ENCODE measurements around the gene PCDHA9.

PCDHA9 gene

DNA sequence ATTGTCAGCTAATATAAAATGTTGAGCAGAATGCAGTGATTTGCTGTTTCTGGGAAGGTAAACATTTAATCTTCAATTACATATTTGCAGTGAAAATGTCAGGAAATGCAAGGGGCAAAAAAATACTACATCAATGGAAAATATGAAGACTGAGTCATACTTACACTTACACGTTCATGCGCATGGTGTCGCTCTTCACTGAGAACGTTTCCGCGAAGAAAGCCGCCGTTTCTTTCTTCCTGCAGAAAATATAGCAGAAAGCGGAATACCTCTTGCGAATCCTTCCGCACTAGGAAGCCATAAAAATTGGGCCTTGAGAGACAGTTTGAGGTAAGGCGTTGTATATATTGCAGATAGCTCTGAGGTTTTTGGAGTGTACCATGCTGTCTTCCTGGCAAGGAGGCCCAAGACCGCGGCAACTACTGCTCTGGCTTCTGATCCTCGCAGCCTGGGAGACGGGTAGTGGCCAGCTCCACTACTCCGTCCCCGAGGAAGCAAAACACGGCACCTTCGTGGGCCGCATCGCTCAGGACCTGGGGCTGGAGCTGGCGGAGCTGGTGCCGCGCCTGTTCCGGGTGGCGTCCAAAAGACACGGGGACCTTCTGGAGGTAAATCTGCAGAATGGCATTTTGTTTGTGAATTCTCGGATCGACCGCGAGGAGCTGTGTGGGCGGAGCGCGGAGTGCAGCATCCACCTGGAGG is 33.9 kb downstream of the PCDHA9 start, which contains the start of gene PCDHA13:
TSS of gene PCDHA13 (plus strand) at position 236 of the 702 bp plus-strand sequence. CDS start at position 381, 145 bp downstream.
- DNase-seq (ENCODE audit: low read depth) = no peak

DNA sequence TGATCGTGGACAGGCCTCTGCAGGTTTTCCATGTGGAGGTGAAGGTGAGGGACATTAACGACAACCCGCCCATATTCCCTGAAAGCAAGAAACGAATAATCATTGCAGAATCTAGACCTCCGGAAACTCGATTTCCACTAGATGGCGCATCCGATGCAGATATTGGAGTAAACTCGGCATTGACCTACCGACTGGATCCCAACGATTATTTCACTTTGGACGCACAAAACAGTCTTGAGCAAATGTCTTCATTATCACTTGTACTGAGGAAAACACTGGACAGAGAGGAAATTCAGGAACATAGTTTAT is 34.4 kb downstream of the PCDHA9 start:
- DNase-seq (ENCODE audit: low read depth) = no peak

DNA sequence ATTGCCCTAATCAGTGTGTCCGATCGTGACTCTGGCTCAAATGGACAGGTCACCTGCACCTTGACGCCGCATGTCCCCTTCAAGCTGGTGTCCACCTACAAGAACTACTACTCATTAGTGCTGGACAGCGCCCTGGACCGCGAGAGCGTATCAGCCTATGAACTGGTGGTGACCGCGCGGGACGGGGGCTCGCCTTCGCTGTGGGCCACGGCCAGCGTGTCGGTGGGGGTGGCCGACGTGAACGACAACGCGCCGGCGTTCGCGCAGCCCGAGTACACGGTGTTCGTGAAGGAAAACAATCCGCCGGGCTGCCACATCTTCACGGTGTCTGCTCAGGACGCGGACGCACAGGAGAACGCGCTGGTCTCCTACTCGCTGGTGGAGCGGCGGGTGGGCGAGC is 35.2 kb downstream of the PCDHA9 start:
- no peak for DNase-seq (ENCODE audit: low read depth)

DNA sequence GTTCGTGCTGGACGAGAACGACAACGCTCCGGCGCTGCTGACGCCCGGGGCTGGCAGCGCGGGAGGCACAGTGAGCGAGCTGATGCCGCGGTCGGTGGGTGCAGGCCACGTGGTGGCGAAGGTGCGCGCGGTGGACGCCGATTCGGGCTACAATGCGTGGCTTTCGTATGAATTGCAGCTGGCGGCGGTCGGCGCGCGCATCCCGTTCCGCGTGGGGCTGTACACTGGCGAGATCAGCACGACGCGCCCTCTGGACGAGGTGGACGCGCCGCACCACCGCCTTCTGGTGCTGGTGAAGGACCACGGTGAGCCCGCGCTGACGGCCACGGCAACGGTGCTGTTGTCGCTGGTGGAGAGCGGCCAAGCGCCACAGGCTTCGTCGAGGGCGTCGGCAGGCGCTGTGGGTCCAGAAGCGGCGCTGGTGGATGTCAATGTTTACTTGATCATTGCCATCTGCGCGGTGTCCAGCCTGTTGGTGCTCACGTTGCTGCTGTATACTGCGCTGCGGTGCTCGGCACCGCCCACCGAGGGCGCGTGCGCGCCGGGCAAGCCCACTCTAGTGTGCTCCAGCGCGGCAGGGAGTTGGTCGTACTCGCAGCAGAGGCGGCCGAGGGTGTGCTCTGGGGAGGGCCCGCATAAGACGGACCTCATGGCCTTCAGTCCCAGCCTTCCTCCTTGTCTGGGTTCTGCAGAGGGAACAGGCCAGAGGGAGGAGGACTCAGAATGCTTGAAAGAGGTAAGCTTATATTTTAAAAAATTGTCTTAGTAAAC is 35.9 kb downstream of the PCDHA9 start:
- DNase-seq (ENCODE audit: low read depth) = no peak
